GM19193 (cell line): ENCODE results near the gene RAB44.

Experiments
- POLR2A ChIP-seq: IDR thresholded peaks from 4 replicates; pipeline ENCODE4 v1.6.1; 2011; ENCODE audit not compliant: insufficient read depth, insufficient read length; ENCODE audit errors: extremely low read depth

RAB44 gene

GRCh38 chr6:36688739-36689075, 8.9 kb upstream of the RAB44 start:
- no peak for TF ChIP-seq POLR2A

- TF ChIP-seq POLR2A = no peak
Measured at GRCh38 chr6:36691011-36691410, 6.6 kb upstream of the RAB44 start.

DNA sequence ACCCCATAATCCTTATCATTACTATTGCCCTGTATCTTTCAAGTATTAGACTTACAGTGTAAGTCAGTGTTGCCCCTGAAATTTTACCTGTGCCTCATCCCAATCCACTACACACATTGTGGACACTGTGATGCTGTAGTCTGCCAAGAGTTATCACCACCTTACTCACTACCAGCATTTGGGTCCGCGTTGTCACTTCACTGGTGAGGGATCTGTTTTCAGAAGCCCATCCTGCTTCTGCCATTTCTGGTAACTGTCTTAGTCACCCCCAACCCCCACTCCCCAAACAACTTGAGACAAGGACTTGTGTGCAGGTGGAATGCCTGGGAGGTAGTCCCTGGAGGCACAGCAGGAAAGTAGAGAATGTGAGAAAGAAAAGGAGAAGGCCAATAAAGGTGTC, 6.0 kb upstream of the RAB44 start:
- TF ChIP-seq POLR2A = no peak

DNA sequence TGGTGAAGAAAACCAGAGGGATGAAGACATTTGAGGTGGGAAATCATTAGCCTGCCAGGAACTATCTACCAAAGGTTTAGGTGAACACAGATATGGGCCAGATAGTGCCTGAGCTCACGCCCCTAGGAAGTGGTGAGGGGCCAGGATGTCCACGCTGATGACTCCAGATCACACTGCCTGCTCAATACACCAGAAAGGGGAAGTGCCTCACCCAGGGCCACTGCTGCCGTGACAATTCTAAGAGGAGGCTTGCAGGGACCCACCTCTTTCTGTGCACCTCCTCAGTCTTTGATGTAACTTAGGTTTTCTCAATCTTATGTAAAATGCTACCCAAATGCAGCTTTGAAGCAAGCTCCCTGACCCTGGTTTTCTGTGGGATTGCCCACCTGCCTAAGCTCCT, 5.4 kb upstream of the RAB44 start:
- no peak for TF ChIP-seq POLR2A

GRCh38 chr6:36692861-36693702, 4.5 kb upstream of the RAB44 start:
- no peak for TF ChIP-seq POLR2A

- no peak for TF ChIP-seq POLR2A
Measured at GRCh38 chr6:36694616-36695015, 3.0 kb upstream of the RAB44 start.

- TF ChIP-seq POLR2A = no peak
Measured at GRCh38 chr6:36695414-36695813, 2.2 kb upstream of the RAB44 start.

DNA sequence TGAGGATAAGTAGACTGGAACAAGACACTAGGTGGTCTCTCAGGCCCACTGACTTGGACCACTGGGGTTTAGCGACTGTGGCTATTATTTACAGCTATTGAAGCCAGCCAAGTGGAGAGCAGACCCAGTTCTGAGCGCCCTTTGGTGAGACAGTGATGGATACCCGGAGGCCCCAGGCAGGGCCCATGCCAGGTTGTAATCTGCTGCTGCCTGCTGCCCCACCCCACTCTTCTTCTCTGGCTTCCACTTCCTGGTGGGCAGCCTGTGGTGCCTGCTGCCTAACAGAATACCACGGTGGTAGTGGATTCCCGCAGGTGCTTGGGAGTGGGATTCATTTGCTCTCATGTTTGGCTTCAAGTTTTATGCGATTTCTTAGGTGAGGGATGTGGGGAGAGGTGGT, 570 bp downstream of the RAB44 start:
- no peak for TF ChIP-seq POLR2A

- no peak for TF ChIP-seq POLR2A
Measured at GRCh38 chr6:36698871-36699271, 1.2 kb downstream of the RAB44 start.

DNA sequence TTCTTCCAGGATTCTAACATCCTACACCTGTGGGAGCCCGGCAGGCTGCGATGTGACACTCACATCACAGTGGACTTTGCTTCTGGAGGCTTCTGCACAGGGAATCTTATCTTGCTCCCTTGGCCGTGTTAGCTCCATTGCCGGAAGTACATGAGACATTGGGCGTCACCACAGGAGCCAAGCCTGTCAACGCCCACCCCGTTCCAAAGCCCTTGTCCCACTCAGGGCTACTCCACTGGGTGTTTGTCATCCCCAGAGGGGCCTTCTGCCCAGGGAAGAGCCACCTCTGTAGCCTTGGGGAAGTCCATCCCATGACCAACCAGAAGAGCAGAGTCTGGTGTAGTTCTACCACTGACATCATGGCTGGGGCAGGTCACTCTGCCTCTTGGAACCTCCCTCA, 1.7 kb downstream of the RAB44 start:
- TF ChIP-seq POLR2A = no peak

- TF ChIP-seq POLR2A = no peak
Measured at GRCh38 chr6:36700071-36700812, 2.6 kb downstream of the RAB44 start.

- no peak for TF ChIP-seq POLR2A
Measured at GRCh38 chr6:36700831-36701230, 3.2 kb downstream of the RAB44 start.

GRCh38 chr6:36701401-36701991, 3.9 kb downstream of the RAB44 start:
- TF ChIP-seq POLR2A = no peak

GRCh38 chr6:36702656-36703055, 5.0 kb downstream of the RAB44 start:
- no peak for TF ChIP-seq POLR2A

GRCh38 chr6:36703081-36703606, 5.5 kb downstream of the RAB44 start:
- TF ChIP-seq POLR2A = no peak
